ENCODE measurements around the gene SLC6A4. TPM values are rescaled to one million over a fixed set of nuclear protein-coding genes. Genes with fewer than 3 reads are reported as not detected.

Gene SLC6A4
- total and polyA plus RNA-seq, 2 experiments from 2014 or later, result 0.06 to 0.14 TPM

DNA sequence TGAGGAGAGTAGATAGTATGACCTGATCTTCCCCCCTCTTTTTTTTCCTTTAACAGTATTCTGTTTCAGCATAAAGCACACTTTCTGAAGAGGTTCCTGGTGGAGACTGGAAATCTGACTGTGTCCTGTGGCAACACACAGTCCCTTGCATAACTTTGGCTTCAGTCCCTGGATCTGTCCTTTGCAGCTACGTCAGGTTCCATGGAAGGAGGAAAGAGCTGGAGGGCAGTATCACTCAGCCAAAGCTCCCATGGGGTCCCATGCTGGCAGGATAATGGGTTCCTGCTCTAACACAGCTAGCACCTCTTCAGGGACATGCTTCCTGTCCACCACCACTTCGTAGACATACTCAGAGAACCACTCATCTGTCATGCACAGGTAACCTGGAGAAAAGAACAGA lies 13.3 kb upstream of the SLC6A4 start:
- TF ChIP-seq ZNF331 (CRISPR knock-in tag; IDR thresholded peaks at IDR 0.05; ENCODE audit: low read depth) (no peak), STAT1 (IDR thresholded peaks at IDR 0.05; ENCODE audit: unreplicated experiment) (no peak), NANOG (IDR thresholded peaks at IDR 0.05; ENCODE audit: borderline replicate concordance) (no peak), ZNF114 (CRISPR knock-in tag; IDR thresholded peaks at IDR 0.05) (no peak), POLR2AphosphoS5 (IDR thresholded peaks at IDR 0.05; ENCODE audit: low read depth) (no peak), JUNB (IDR thresholded peaks at IDR 0.05; ENCODE audit: unreplicated experiment) (no peak), EZH2 (IDR thresholded peaks at IDR 0.05; ENCODE audit: low read depth, unreplicated experiment) (no peak)
- TF ChIP-seq, protein P1, sequence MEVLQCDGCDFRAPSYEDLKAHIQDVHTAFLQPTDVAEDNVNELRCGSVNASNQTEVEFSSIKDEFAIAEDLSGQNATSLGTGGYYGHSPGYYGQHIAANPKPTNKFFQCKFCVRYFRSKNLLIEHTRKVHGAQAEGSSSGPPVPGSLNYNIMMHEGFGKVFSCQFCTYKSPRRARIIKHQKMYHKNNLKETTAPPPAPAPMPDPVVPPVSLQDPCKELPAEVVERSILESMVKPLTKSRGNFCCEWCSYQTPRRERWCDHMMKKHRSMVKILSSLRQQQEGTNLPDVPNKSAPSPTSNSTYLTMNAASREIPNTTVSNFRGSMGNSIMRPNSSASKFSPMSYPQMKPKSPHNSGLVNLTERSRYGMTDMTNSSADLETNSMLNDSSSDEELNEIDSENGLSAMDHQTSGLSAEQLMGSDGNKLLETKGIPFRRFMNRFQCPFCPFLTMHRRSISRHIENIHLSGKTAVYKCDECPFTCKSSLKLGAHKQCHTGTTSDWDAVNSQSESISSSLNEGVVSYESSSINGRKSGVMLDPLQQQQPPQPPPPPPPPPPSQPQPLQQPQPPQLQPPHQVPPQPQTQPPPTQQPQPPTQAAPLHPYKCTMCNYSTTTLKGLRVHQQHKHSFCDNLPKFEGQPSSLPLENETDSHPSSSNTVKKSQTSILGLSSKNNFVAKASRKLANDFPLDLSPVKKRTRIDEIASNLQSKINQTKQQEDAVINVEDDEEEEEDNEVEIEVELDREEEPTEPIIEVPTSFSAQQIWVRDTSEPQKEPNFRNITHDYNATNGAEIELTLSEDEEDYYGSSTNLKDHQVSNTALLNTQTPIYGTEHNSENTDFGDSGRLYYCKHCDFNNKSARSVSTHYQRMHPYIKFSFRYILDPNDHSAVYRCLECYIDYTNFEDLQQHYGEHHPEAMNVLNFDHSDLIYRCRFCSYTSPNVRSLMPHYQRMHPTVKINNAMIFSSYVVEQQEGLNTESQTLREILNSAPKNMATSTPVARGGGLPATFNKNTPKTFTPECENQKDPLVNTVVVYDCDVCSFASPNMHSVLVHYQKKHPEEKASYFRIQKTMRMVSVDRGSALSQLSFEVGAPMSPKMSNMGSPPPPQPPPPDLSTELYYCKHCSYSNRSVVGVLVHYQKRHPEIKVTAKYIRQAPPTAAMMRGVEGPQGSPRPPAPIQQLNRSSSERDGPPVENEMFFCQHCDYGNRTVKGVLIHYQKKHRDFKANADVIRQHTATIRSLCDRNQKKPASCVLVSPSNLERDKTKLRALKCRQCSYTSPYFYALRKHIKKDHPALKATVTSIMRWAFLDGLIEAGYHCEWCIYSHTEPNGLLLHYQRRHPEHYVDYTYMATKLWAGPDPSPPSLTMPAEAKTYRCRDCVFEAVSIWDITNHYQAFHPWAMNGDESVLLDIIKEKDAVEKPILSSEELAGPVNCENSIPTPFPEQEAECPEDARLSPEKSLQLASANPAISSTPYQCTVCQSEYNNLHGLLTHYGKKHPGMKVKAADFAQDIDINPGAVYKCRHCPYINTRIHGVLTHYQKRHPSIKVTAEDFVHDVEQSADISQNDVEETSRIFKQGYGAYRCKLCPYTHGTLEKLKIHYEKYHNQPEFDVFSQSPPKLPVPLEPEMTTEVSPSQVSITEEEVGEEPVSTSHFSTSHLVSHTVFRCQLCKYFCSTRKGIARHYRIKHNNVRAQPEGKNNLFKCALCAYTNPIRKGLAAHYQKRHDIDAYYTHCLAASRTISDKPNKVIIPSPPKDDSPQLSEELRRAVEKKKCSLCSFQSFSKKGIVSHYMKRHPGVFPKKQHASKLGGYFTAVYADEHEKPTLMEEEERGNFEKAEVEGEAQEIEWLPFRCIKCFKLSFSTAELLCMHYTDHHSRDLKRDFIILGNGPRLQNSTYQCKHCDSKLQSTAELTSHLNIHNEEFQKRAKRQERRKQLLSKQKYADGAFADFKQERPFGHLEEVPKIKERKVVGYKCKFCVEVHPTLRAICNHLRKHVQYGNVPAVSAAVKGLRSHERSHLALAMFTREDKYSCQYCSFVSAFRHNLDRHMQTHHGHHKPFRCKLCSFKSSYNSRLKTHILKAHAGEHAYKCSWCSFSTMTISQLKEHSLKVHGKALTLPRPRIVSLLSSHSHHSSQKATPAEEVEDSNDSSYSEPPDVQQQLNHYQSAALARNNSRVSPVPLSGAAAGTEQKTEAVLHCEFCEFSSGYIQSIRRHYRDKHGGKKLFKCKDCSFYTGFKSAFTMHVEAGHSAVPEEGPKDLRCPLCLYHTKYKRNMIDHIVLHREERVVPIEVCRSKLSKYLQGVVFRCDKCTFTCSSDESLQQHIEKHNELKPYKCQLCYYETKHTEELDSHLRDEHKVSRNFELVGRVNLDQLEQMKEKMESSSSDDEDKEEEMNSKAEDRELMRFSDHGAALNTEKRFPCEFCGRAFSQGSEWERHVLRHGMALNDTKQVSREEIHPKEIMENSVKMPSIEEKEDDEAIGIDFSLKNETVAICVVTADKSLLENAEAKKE (CRISPR knock-in tag; IDR thresholded peaks at IDR 0.05), result no peak
- TF ChIP-seq, protein P2, sequence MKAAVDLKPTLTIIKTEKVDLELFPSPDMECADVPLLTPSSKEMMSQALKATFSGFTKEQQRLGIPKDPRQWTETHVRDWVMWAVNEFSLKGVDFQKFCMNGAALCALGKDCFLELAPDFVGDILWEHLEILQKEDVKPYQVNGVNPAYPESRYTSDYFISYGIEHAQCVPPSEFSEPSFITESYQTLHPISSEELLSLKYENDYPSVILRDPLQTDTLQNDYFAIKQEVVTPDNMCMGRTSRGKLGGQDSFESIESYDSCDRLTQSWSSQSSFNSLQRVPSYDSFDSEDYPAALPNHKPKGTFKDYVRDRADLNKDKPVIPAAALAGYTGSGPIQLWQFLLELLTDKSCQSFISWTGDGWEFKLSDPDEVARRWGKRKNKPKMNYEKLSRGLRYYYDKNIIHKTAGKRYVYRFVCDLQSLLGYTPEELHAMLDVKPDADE (IDR thresholded peaks at IDR 0.05), result no peak
- H3K79me2 ChIP-seq (replicated peaks; ENCODE audit: insufficient read depth), result no peaks in the 10 kb centered on the region
- H3K4me3 ChIP-seq, result no peak overlapping the region
- H3F3A ChIP-seq (replicated peaks; ENCODE audit: low read depth), result no peaks in the 10 kb centered on the region
- no peaks in the 10 kb centered on the region for H3K9me3 Mint-ChIP-seq
- no peaks in the 10 kb centered on the region for H3K4me1 Mint-ChIP-seq
- H2AFZ ChIP-seq, result no peak overlapping the region
- H4K20me1 ChIP-seq (replicated peaks; ENCODE audit: insufficient read depth), result no peaks in the 10 kb centered on the region
- peaks cover 13% of the 10 kb centered on the region for H3K36me3 ChIP-seq (ENCODE audit: insufficient read depth)
- no peak for ATAC-seq
- H3K27ac Mint-ChIP-seq, result no peak overlapping the region
- no peak overlapping the region for H3K27ac ChIP-seq (ENCODE audit: low read depth)
- peaks cover 18% of the 10 kb centered on the region for H3K36me3 Mint-ChIP-seq (ENCODE audit: low read depth)
- DNase-seq (ENCODE audit: low spot score), result no peak
- H3K9me2 ChIP-seq (ENCODE audit: insufficient read depth), result no peaks in the 10 kb centered on the region
- H3K27me3 Mint-ChIP-seq (ENCODE audit: insufficient read depth, low read depth, poor library complexity), result peaks cover 3% of the 10 kb centered on the region
- no peaks in the 10 kb centered on the region for H3K27me3 ChIP-seq (ENCODE audit: insufficient read depth)
- H3K4me1 ChIP-seq (ENCODE audit: insufficient read depth), result no peaks in the 10 kb centered on the region
- no peak overlapping the region for H3K4me2 ChIP-seq
- H3K4me3 Mint-ChIP-seq, result no peak overlapping the region
